OCI-LY7 (cell line): ENCODE data around the gene TBC1D5. TPM values are rescaled to one million over a fixed set of nuclear protein-coding genes. Genes with fewer than 3 reads are reported as not detected.

Experiments used
- BruUV-seq: library from RNA; stranded (reverse); fragments of 400-500 nt; replicated peaks from 2 replicates; lab custom pipeline; 2021; lab: Mats Ljungman, UMichigan
- CTCF ChIA-PET: fragments of 300-600 bp; sonication (Branson Sonifier 250); formaldehyde crosslinking; loops from one replicate; lab custom pipeline; 2022; ENCODE audit warnings: antibody characterized with exemption; ENCODE audit not compliant: unreplicated experiment; lab: Charles Lee
- POLR2A ChIA-PET: fragments of 300-600 bp; sonication (Branson Sonifier 250); formaldehyde crosslinking; loops from one replicate; lab custom pipeline; 2022; ENCODE audit warnings: antibody characterized with exemption; lab: Charles Lee
- DNase-seq: peaks from one replicate; pipeline ENCODE4 v3.0.0-alpha.2; 2015; ENCODE audit warnings: low spot score
- H2AFZ ChIP-seq: fragments of 200-600 bp; sonication (generic), shearing (Covaris generic); 2 replicates; pipeline ENCODE4 v1.6.1; 2014; ENCODE audit warnings: mild to moderate bottlenecking, antibody characterized with exemption, low read length, moderate library complexity
- H3K27ac ChIP-seq: fragments of 200-600 bp; sonication (generic); 2 replicates; pipeline ENCODE4 v1.5.1; 2014; ENCODE audit warnings: mixed run types, low read depth, mild to moderate bottlenecking, moderate library complexity, low read length, inconsistent platforms; ENCODE audit not compliant: poor library complexity, severe bottlenecking
- H3K36me3 ChIP-seq: fragments of 200-600 bp; sonication (generic); 2 replicates; pipeline ENCODE4 v1.6.1; 2014; ENCODE audit warnings: mild to moderate bottlenecking, antibody characterized with exemption, low read length, moderate library complexity, mixed read lengths; ENCODE audit not compliant: insufficient read depth
- H3K4me1 ChIP-seq: fragments of 200-600 bp; sonication (generic); 2 replicates; pipeline ENCODE4 v1.5.1; 2014; ENCODE audit warnings: mild to moderate bottlenecking, low read length; ENCODE audit not compliant: insufficient read depth, poor library complexity, severe bottlenecking
- H3K4me2 ChIP-seq: fragments of 200-600 bp; sonication (generic); 2 replicates; pipeline ENCODE4 v1.6.1; 2014; ENCODE audit warnings: mild to moderate bottlenecking, low read length
- H3K4me3 ChIP-seq: fragments of 200-600 bp; sonication (generic); 2 replicates; pipeline ENCODE4 v1.5.1; 2014; ENCODE audit warnings: mild to moderate bottlenecking, low read depth, low read length; ENCODE audit not compliant: poor library complexity, severe bottlenecking
- H3K79me2 ChIP-seq: fragments of 200-600 bp; sonication (generic); 2 replicates; pipeline ENCODE4 v1.6.1; 2016; ENCODE audit warnings: low read depth, mild to moderate bottlenecking, low read length, moderate library complexity, mixed read lengths; ENCODE audit not compliant: insufficient read depth
- H3K9me2 ChIP-seq: fragments of 200-600 bp; sonication (generic); 2 replicates; pipeline ENCODE4 v1.6.1; 2016; ENCODE audit warnings: mild to moderate bottlenecking, low read length, mixed read lengths; ENCODE audit not compliant: insufficient read depth
- H3K9me3 ChIP-seq: fragments of 200-600 bp; sonication (generic); 2 replicates; pipeline ENCODE4 v1.6.1; 2014; ENCODE audit warnings: mild to moderate bottlenecking, mixed run types, low read length, mixed read lengths
- H4K20me1 ChIP-seq: fragments of 200-600 bp; sonication (generic); 2 replicates; pipeline ENCODE4 v1.6.1; 2014; ENCODE audit warnings: mild to moderate bottlenecking, antibody characterized with exemption, low read length, moderate library complexity, mixed read lengths; ENCODE audit not compliant: insufficient read depth
- CTCF ChIP-seq: fragments of 200-600 bp; sonication (generic); conservative IDR thresholded peaks from 2 replicates; pipeline ENCODE4 v1.5.1; 2014; ENCODE audit warnings: mild to moderate bottlenecking, antibody characterized with exemption, low read length, moderate library complexity, mixed read lengths
- EZH2phosphoT487 ChIP-seq: fragments of 200-600 bp; sonication (generic); IDR thresholded peaks from 2 replicates; pipeline ENCODE4 v1.6.1; 2018; ENCODE audit warnings: low read depth, borderline replicate concordance, mild to moderate bottlenecking, mixed run types, antibody characterized with exemption, low read length, moderate library complexity, mixed read lengths
- intact Hi-C: fragments of 100-400 bp; cut with micrococcal nuclease; formaldehyde crosslinking; loops from one replicate; pipeline ENCODE4 v1.10.0; 2022; ENCODE audit not compliant: unreplicated experiment
- total RNA-seq, 2 experiments: library from RNA; depleted of rRNA in 1 of 2; stranded (reverse); fragments of >200 nt in 1 of 2; shearing (Covaris generic) in 1 of 2; gene quantifications; 2 replicates each; pipeline ENCODE4 v1.2.3, GENCODE V29; 2014 to 2022

TBC1D5 gene
- total RNA-seq, 2 experiments from 2014 or later, result 78.5 to 82.4 TPM

GRCh38 chr3:17683542-17684207 is 58.8 kb downstream of the TBC1D5 start:
- Histone ChIP-seq H3K27ac (no peak overlapping the region), H3K4me3 (no peak overlapping the region), H4K20me1 (peaks cover 8% of the 10 kb centered on the region; the same call in 1 of the 2 replicates), H3K4me2 (no peak overlapping the region), H2AFZ (no peak overlapping the region), H3K9me3 (no peaks in the 10 kb centered on the region), H3K9me2 (no peaks in the 10 kb centered on the region), H3K4me1 (no peaks in the 10 kb centered on the region), H3K36me3 (no peaks in the 10 kb centered on the region), H3K79me2 (peaks cover 39% of the 10 kb centered on the region)
- BruUV-seq, result no TSS peak
- intact Hi-C loops, result no loop called here
- DNase-seq, result no peak
- ChIA-PET CTCF (no interaction called here), POLR2A (interaction anchor here (0.6 kb wide), 1 partner anchor 184 kb away, joined by 3 read pairs; no protein-coding TSS in a partner anchor)
- TF ChIP-seq CTCF, result no peak
- TF ChIP-seq EZH2phosphoT487, result no peak

GRCh38 chr3:17680530-17680929 is 61.9 kb downstream of the TBC1D5 start:
- H3K79me2 ChIP-seq, result peaks cover 32% of the 10 kb centered on the region
- POLR2A ChIA-PET, result no interaction called here

More at GRCh38 chr3:17680530-17680929, 61.9 kb downstream of the TBC1D5 start:
- Histone ChIP-seq H3K4me3 (no peak overlapping the region), H3K9me3 (no peaks in the 10 kb centered on the region), H2AFZ (no peak overlapping the region), H3K36me3 (no peaks in the 10 kb centered on the region), H3K4me2 (no peak overlapping the region), H3K4me1 (no peaks in the 10 kb centered on the region), H3K9me2 (no peaks in the 10 kb centered on the region), H3K27ac (no peak overlapping the region), H4K20me1 (peaks cover 8% of the 10 kb centered on the region; the same call in 1 of the 2 replicates)
- no TSS peak for BruUV-seq
- intact Hi-C loops, result no loop called here
- CTCF ChIA-PET, result no interaction called here
- TF ChIP-seq CTCF, result no peak
- no peak for TF ChIP-seq EZH2phosphoT487
- DNase-seq, result no peak
